ENCODE data around the gene RBAK. TPM values are rescaled to one million over a fixed set of nuclear protein-coding genes. Genes with fewer than 3 reads are reported as not detected.

The RBAK gene
- 8.7 and 18.6 TPM in 2 replicates for total RNA-seq
- polyA plus RNA-seq = 7.7 and 11.4 TPM in 2 replicates

DNA sequence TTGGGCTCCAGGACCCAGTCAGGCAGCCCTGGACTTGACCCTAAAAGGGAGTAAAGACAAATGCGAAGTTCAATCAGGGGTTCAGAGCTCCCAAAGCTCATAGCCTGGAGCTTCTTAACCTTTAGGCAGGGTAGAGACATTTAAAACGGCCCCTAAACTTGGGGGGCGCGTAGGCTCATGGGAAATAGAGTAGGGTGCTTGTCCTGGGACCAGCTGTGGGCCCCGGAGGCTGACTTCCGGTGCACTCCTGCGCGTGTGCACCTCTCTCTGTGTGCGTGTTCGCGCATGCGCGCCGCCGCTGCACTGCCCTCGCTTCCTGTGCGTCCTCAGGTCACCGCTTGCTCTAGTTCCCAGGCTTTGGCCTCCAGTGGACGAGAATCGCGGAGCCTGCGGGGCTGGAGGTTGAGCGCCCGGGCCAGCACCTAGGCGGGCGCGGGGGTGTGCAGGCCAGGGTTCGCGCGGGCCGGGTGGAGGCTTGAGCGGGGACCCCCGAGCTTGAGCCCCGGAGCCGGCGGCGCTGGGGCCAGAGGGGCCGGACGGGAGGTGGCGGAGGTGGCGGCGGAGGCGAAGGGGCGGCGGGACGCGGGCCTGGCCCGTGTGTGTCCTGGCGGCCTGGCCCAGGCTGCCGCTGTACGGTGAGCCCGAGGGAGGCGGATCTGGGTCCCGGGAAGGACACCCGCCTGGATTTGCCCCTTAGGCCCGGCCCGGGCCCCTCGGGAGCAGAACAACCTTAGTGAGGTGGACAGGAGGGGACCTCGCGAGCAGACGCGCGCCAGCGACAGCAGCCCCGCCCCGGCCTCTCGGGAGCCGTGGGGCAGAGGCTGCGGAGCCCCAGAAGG, at the start of gene RBAK:
Gene RBAK, plus strand, starts transcription at position 303 of the 839 bp plus-strand sequence. CDS start 2,217 bp downstream, outside the sequence.
- TF ChIP-seq, protein P1, sequence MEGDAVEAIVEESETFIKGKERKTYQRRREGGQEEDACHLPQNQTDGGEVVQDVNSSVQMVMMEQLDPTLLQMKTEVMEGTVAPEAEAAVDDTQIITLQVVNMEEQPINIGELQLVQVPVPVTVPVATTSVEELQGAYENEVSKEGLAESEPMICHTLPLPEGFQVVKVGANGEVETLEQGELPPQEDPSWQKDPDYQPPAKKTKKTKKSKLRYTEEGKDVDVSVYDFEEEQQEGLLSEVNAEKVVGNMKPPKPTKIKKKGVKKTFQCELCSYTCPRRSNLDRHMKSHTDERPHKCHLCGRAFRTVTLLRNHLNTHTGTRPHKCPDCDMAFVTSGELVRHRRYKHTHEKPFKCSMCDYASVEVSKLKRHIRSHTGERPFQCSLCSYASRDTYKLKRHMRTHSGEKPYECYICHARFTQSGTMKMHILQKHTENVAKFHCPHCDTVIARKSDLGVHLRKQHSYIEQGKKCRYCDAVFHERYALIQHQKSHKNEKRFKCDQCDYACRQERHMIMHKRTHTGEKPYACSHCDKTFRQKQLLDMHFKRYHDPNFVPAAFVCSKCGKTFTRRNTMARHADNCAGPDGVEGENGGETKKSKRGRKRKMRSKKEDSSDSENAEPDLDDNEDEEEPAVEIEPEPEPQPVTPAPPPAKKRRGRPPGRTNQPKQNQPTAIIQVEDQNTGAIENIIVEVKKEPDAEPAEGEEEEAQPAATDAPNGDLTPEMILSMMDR (IDR thresholded peaks at IDR 0.05; ENCODE audit: low read depth, low read length) = no peak
- peak; percentile 96 to 99 for DNase-seq (ENCODE audit: low read depth in 1 of 2, low spot score in 1 of 2)
- no peaks in the 10 kb centered on the region for H3K27me3 ChIP-seq
- H3K9me3 ChIP-seq (ENCODE audit: low read depth) = no peaks in the 10 kb centered on the region
- H3K36me3 ChIP-seq = peaks cover 19% of the 10 kb centered on the region
- H3K4me3 ChIP-seq = peak within 1 kb of the TSS; percentile 71
- no peaks in the 10 kb centered on the region for H3K4me1 ChIP-seq (ENCODE audit: low read depth)
- H3K27ac ChIP-seq = peak within 1 kb of the TSS; percentile 95

DNA sequence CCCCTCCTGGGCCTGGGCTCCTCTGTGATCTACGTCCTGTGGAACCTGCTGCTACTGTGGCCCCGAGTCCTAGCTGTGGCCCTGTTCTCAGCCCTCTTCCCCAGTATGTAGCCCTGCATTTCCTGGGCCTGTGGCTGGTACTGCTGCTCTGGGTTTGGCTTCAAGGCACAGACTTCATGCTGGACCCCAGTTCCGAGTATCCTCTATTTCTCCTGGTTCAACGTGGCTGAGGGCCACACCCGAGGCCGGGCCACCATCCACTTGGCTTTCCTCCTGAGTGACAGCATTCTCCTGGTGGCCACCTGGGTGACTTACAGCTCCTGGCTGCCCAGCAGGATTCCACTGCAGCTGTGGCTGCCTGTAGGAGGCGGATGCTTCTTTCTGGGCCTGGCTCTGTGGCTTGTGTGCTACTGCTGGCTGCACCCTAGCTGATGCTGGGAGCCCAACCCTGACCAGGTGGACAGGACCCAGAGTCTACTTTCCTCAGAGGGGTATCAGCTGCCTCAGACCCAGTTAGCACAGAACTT, 48.9 kb upstream of the RBAK start:
- TF ChIP-seq, protein P1 (IDR thresholded peaks at IDR 0.05; ENCODE audit: low read depth, low read length) = no peak
- Histone ChIP-seq H3K36me3 (peaks cover 19% of the 10 kb centered on the region), H3K27me3 (no peaks in the 10 kb centered on the region), H3K27ac (no peak overlapping the region), H3K9me3 (ENCODE audit: low read depth) (no peaks in the 10 kb centered on the region), H3K4me3 (no peak overlapping the region), H3K4me1 (ENCODE audit: low read depth) (no peaks in the 10 kb centered on the region)
- DNase-seq (ENCODE audit: low read depth in 1 of 2, low spot score in 1 of 2) = no peak

DNA sequence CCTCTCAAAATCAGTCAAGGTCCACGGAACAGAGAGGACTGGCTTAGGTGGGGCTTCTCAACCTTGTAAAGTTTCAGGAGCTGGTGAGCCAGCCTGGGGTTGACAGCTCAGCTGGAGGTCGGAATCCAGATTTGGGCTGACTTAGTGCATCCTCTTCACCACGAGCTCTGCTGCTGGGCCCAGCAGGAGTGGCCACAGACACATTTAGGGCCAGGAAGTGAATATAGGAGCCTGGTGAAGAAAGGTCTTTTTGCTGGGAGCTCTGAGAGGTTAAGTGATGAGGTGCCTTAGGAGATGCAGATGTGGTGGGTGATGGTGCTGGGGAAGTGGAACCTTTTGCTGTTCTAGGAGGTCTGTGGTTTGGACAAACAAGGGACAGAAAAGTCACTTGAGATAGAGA, 47.4 kb upstream of the RBAK start:
- H3K4me1 ChIP-seq (ENCODE audit: low read depth) = no peaks in the 10 kb centered on the region
- DNase-seq (ENCODE audit: low read depth in 1 of 2, low spot score in 1 of 2) = no peak
- peaks cover 13% of the 10 kb centered on the region for H3K36me3 ChIP-seq
- no peaks in the 10 kb centered on the region for H3K27me3 ChIP-seq
- no peak overlapping the region for H3K4me3 ChIP-seq
- TF ChIP-seq, protein P1 (IDR thresholded peaks at IDR 0.05; ENCODE audit: low read depth, low read length) = no peak
- no peak overlapping the region for H3K27ac ChIP-seq
- H3K9me3 ChIP-seq (ENCODE audit: low read depth) = no peaks in the 10 kb centered on the region

DNA sequence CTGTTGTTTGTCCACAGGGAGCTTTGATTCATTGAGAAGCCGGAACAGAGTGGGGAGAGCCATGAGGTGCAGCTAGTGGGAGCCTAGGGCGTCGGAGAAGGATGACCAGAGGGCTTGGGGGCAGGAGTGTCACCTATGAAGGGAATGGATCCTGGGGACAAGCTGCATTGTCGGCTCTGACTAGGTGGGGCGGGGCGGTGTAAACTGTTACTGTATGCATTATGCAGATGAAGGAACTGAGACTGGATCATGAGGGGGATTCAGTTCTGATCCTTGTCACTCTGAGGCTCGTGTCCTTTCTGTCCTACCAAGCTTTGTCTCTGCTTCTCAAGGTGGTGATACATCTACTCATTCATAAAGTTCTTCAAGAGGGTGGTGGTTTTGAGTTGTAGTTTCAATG, 46.8 kb upstream of the RBAK start:
- Histone ChIP-seq H3K4me1 (ENCODE audit: low read depth) (no peaks in the 10 kb centered on the region), H3K4me3 (no peak overlapping the region), H3K36me3 (peaks cover 7% of the 10 kb centered on the region), H3K9me3 (ENCODE audit: low read depth) (no peaks in the 10 kb centered on the region), H3K27me3 (no peaks in the 10 kb centered on the region), H3K27ac (no peak overlapping the region)
- TF ChIP-seq, protein P1 (IDR thresholded peaks at IDR 0.05; ENCODE audit: low read depth, low read length) = no peak
- no peak for DNase-seq (ENCODE audit: low read depth in 1 of 2, low spot score in 1 of 2)

DNA sequence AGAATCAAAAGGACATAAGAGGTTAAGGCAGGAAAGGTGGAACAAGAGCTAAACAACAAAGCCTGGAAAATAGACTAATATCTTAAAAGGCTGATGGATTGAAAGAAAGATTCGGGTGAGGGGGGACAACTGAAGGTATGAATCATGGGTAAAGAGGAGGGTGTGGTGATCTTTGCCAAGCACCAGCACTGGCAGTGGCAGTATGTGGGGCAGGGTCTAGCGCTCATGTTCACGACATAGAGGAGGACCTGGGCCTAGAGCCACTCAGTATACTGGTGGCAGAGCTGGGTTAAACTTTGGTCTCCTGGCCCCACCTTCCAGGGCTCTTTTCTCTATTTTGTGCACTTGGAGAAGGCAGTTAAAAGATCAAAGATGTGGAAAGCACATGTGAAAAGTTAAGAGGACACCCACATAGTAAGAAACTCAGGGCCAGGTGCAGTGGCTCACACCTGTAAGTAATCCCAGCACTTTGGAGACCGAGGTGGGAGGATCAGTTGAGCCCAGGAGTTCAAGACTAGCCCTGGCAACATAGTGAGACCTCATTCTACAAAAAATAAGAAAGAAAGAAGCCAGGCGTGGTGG, 46.2 kb upstream of the RBAK start:
- Histone ChIP-seq H3K36me3 (peaks cover 4% of the 10 kb centered on the region), H3K4me1 (ENCODE audit: low read depth) (no peaks in the 10 kb centered on the region), H3K9me3 (ENCODE audit: low read depth) (no peaks in the 10 kb centered on the region), H3K27me3 (no peaks in the 10 kb centered on the region), H3K27ac (no peak overlapping the region), H3K4me3 (no peak overlapping the region)
- TF ChIP-seq, protein P1 (IDR thresholded peaks at IDR 0.05; ENCODE audit: low read depth, low read length) = no peak
- DNase-seq (ENCODE audit: low read depth in 1 of 2, low spot score in 1 of 2) = no peak

All from cardiac muscle cell (in vitro differentiated cells and primary cell).